Uterus (tissue), 4 donors: ENCODE measurements around the gene MFNG. TPM values are rescaled to one million over a fixed set of nuclear protein-coding genes. Genes with fewer than 3 reads are reported as not detected.

ENCODE experiments used
- DNase-seq, 2 donors: peaks; one replicate each; pipeline ENCODE4 v3.0.0-alpha.2; 2019 to 2020
- H3K27ac ChIP-seq, 2 donors: fragments of 200-600 bp; sonication (generic); 1 replicate in 1 of 2; 2 replicates in 1 of 2; pipeline ENCODE4 v1.5.1; 2016 to 2018
- H3K27me3 ChIP-seq, 2 donors: fragments of 200-600 bp; sonication (generic); one replicate each; pipeline ENCODE4 v1.5.1; 2018 to 2019; ENCODE audit warnings: control low read depth in 1 of 2
- H3K36me3 ChIP-seq, 2 donors: fragments of 200-600 bp; sonication (generic); one replicate each; pipeline ENCODE4 v1.5.1; 2019; ENCODE audit warnings: control low read depth in 1 of 2
- H3K4me1 ChIP-seq, 2 donors: fragments of 200-600 bp; sonication (generic); one replicate each; pipeline ENCODE4 v1.5.1; 2018 to 2019; ENCODE audit warnings: control low read depth in 1 of 2
- H3K4me3 ChIP-seq, 2 donors: fragments of 200-600 bp; sonication (generic); 1 replicate in 1 of 2; 2 replicates in 1 of 2; pipeline ENCODE4 v1.5.1; 2018 to 2019; ENCODE audit warnings: mild to moderate bottlenecking in 1 of 2
- H3K9me3 ChIP-seq, 2 donors: fragments of 200-600 bp; sonication (generic); one replicate each; pipeline ENCODE4 v1.5.1; 2019; ENCODE audit warnings: control low read depth in 1 of 2
- POLR2A ChIP-seq, 2 donors: fragments of 450-650 bp; IDR thresholded peaks; one replicate each; pipeline ENCODE4 v1.6.1; 2016; ENCODE audit warnings: antibody characterized with exemption in 2 of 2, mild to moderate bottlenecking in 1 of 2, moderate library complexity in 1 of 2
- intact Hi-C: fragments of 100-400 bp; cut with DNase I; formaldehyde crosslinking; loops from one replicate; pipeline ENCODE4 v1.15.1; 2023; ENCODE audit warnings: low total_unique reads
- total RNA-seq, 4 donors: library from RNA; depleted of rRNA in 3 of 4; stranded (reverse); fragments of >200 nt in 3 of 4; gene quantifications; one replicate each; pipeline versions ENCODE4 v1.1.0 to v1.2.4, GENCODE V29; 2014 to 2023
- TF ChIP-seq, protein P1 (sequence below), 4 experiments: fragments of 200-600 bp in 2 of 4; fragments of 450-650 bp in 2 of 4; sonication (generic) in 2 of 4; IDR thresholded peaks; one replicate each; pipeline ENCODE4 v1.5.1; 2016 to 2019; ENCODE audit warnings: antibody characterized with exemption in 4 of 4, mild to moderate bottlenecking in 2 of 4, moderate library complexity in 1 of 4
- donor health status: DM: yes; HTN: yes; CAD: no.

MFNG gene
- total RNA-seq, 4 donors from 2014 or later: 7.6 to 71.2 (median 28.7) TPM

DNA sequence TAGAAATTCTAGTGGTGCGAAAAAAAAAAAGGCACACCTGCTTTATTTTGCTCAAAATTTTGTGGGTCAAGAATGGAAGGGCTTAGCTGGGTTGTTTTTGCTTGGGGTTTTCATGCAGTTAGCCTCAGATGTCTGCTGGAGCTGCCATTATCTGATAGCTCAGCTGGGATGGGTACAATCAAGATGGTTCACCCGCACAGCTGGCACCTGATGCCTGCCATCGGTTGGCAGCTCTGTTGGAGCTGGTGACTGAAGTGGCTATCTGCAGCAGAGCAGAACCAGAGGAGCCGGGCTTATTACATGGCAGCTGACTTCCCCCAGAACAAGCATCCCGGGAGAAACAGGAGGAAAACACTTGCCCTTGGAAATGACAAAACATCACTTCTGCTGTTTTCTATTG is 46.8 kb downstream of the MFNG start:
- intact Hi-C loops: no loop called here
- no peak overlapping the region for H3K4me3 ChIP-seq
- H3K4me1 ChIP-seq: no peaks in the 10 kb centered on the region
- H3K9me3 ChIP-seq: no peaks in the 10 kb centered on the region
- H3K27me3 ChIP-seq: no peaks in the 10 kb centered on the region
- H3K36me3 ChIP-seq: no peaks in the 10 kb centered on the region
- no peak for TF ChIP-seq POLR2A (IDR thresholded peaks at IDR 0.05)
- TF ChIP-seq, protein P1, sequence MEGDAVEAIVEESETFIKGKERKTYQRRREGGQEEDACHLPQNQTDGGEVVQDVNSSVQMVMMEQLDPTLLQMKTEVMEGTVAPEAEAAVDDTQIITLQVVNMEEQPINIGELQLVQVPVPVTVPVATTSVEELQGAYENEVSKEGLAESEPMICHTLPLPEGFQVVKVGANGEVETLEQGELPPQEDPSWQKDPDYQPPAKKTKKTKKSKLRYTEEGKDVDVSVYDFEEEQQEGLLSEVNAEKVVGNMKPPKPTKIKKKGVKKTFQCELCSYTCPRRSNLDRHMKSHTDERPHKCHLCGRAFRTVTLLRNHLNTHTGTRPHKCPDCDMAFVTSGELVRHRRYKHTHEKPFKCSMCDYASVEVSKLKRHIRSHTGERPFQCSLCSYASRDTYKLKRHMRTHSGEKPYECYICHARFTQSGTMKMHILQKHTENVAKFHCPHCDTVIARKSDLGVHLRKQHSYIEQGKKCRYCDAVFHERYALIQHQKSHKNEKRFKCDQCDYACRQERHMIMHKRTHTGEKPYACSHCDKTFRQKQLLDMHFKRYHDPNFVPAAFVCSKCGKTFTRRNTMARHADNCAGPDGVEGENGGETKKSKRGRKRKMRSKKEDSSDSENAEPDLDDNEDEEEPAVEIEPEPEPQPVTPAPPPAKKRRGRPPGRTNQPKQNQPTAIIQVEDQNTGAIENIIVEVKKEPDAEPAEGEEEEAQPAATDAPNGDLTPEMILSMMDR (IDR thresholded peaks at IDR 0.05): no peak
- DNase-seq: no peak
- no peak overlapping the region for H3K27ac ChIP-seq

DNA sequence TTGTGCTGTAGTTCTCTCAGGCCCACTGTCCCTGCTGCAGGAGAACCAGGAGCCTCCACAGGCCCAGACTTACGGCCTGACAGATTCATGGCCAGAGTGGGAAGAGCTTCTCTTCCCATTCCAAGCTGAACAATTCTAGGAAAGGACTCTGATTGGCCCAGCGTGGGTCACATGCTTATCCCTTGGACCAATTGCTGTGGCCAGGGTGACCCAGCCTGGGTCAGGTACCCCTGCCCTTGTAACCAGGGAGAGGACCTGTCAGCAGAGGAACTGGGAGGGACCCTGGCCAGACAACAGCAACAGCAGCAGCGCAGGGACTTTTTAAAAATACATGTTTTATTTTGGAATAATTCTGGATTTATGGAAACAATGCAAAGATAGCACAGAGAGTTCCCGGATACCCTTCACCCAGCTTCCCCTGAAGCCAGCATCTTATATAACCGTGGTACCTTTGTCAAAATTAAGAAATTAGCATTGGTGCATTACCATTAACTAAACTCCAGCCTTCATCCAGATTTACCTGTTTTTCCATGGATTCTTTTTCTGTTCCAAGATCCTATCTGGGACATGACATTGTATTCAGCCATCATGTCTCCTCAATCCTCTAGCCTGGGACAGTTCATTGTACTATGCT is 50.1 kb downstream of the MFNG start:
- Histone ChIP-seq H3K9me3 (no peaks in the 10 kb centered on the region), H3K4me1 (no peaks in the 10 kb centered on the region), H3K36me3 (no peaks in the 10 kb centered on the region), H3K4me3 (no peak overlapping the region), H3K27ac (no peak overlapping the region), H3K27me3 (no peaks in the 10 kb centered on the region)
- no peak for DNase-seq
- TF ChIP-seq, protein P1 (IDR thresholded peaks at IDR 0.05): no peak
- TF ChIP-seq POLR2A (IDR thresholded peaks at IDR 0.05): no peak
- intact Hi-C loops: no loop called here

DNA sequence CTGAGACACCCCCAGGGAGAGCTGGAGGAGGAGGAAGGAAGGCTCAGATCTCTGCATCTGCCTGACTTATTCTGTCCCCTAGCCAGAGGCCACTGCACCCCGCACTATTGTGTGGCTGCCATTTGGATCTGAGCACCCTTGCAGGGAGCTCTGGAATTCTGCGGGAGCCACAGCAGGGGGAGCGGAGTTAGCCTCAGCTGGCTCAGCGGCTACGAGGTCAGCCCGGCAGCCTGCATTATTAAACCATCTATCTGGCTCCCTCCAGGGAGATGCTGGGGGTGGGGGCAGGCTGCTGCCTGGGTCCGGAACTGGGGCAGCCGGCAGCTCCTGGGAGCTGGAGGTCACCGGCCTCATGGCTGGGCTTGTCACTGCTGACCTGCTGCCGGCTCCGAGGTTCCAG is 52.4 kb downstream of the MFNG start:
- Histone ChIP-seq H3K27ac (no peak overlapping the region), H3K36me3 (no peaks in the 10 kb centered on the region), H3K9me3 (no peaks in the 10 kb centered on the region), H3K4me3 (no peak overlapping the region), H3K27me3 (peaks cover 0 to 5% of the 10 kb centered on the region in 2 donors), H3K4me1 (no peaks in the 10 kb centered on the region)
- intact Hi-C loops: no loop called here
- no peak for DNase-seq
- no peak for TF ChIP-seq POLR2A (IDR thresholded peaks at IDR 0.05)
- TF ChIP-seq, protein P1 (IDR thresholded peaks at IDR 0.05): no peak

DNA sequence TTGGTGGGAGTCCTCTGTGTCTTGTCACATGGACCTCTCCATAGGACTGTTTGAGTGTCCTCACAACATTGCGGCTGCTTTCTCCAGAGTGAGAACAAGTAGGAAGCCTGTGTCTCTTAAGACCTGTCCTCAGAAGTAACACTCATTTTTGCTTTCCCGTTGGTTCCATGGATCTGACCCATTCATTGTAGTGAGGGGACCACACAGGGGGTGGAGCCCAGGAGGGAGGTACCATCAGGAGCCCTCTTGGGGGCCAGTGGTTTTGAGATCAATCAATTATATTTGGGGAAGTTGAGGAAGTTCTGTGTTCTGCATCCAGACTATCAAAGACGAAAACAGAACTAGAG is 53.5 kb downstream of the MFNG start:
- intact Hi-C loops: no loop called here
- peaks cover 0 to 15% of the 10 kb centered on the region in 2 donors for H3K27me3 ChIP-seq
- no peak for TF ChIP-seq POLR2A (IDR thresholded peaks at IDR 0.05)
- TF ChIP-seq, protein P1 (IDR thresholded peaks at IDR 0.05): no peak

DNA sequence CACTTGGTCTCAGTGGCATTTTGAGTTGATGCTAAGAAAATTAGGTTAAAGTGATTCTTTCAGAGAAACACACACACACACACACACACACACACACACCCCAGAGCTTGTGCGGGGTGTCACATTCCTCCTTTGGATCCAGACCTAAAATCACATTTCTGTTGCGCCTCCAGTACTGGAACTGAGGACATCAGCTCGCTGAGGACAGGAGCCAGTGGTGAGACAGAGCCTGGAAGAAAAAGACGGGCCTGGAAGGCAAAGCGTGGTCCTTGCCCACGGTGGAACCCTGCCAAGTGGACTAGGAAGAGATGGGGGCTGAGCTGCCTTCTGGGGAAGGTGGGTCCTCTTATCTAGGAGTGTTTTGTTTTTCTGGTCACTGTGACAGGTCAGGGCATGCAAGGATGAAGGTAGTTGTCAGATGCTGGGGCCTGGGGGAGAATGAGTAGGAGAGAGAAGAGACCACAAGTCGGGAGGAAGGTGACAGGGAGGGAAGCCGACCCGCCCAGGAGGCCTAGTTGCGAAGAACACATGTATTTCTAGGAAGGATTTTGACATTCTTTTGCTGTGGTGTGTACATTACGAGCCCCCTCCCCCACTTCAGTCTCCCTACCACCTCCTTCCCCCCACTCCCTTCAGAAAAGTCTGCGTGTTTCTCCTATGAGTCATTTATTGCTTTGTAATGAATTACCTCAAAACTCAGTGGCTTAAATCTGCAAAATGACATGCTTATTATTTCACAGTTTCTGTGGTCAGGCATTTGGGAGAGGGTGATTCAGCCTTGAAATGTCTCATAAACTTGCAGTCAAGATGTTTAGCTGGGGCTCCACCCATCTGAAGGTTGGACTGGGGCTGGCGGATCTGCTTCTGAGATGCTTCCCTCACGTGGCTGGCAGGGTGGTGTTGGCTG is 54.1 kb downstream of the MFNG start:
- intact Hi-C loops: no loop called here
- Histone ChIP-seq H3K36me3 (no peaks in the 10 kb centered on the region), H3K9me3 (no peaks in the 10 kb centered on the region), H3K27ac (no peak overlapping the region), H3K27me3 (peaks cover 0 to 15% of the 10 kb centered on the region in 2 donors), H3K4me3 (no peak overlapping the region), H3K4me1 (peaks cover 0 to 9% of the 10 kb centered on the region in 2 donors)
- TF ChIP-seq, protein P1 (IDR thresholded peaks at IDR 0.05): no peak
- no peak for TF ChIP-seq POLR2A (IDR thresholded peaks at IDR 0.05)
- DNase-seq: no peak

More for the DNA sequence above, 53.5 kb downstream of the MFNG start:
- no peak overlapping the region for H3K27ac ChIP-seq
- peaks cover 0 to 3% of the 10 kb centered on the region in 2 donors for H3K4me1 ChIP-seq
- H3K36me3 ChIP-seq: no peaks in the 10 kb centered on the region
- H3K4me3 ChIP-seq: no peak overlapping the region
- H3K9me3 ChIP-seq: no peaks in the 10 kb centered on the region
- DNase-seq: no peak
